GM12878 (cell line): ENCODE results near the gene RAB22A. TPM values are rescaled to one million over a fixed set of nuclear protein-coding genes. Genes with fewer than 3 reads are reported as not detected.
A peak's percentile ranks its signal among the peaks of the same experiment; 100 is the strongest.

ENCODE experiments used
- ATAC-seq: fragments of 200-7000 bp; cut with Tn5 transposase; 3 replicates; pipeline ENCODE4 v1.9.1; 2020; ENCODE audit warnings: mild to moderate bottlenecking, moderate library complexity
- BruUV-seq: library from RNA; stranded (reverse); fragments of 400-500 nt; replicated peaks from 2 replicates; lab custom pipeline; 2021; lab: Mats Ljungman, UMichigan
- CTCF ChIA-PET: fragments of 300-600 bp; sonication (Branson Sonifier 250); formaldehyde crosslinking; extraction: SDS; loops from one replicate; lab custom pipeline; 2021; ENCODE audit warnings: inconsistent platforms; lab: Yijun Ruan, JAX
- POLR2A ChIA-PET: fragments of 350-600 bp; formaldehyde crosslinking; extraction: SDS; loops from one replicate; lab custom pipeline; 2021; ENCODE audit warnings: inconsistent platforms; lab: Charles Lee
- RAD21 ChIA-PET: fragments of 300-600 bp; sonication (Branson Sonifier 250); formaldehyde crosslinking; loops from one replicate; lab custom pipeline; 2023; ENCODE audit warnings: antibody characterized with exemption; ENCODE audit not compliant: unreplicated experiment; lab: Charles Lee
- SMC1A ChIA-PET: fragments of 300-600 bp; sonication (Branson Sonifier 250); formaldehyde crosslinking; loops from one replicate; lab custom pipeline; 2023; ENCODE audit not compliant: unreplicated experiment, uncharacterized antibody; lab: Charles Lee
- DNase-seq: peaks from one replicate; pipeline ENCODE4 v3.0.0-alpha.2; 2011; ENCODE audit warnings: low read depth, low spot score
- FAIRE-seq: peaks from 3 replicates; lab custom pipeline; 2011; peaks lifted over from hg19 to GRCh38; lab: Jason Lieb, UNC
- H2AFZ ChIP-seq: 2 replicates; pipeline ENCODE4 v1.6.0; 2011; ENCODE audit warnings: low read depth, low read length, control low read depth; ENCODE audit not compliant: control insufficient read depth
- H3K27ac ChIP-seq: 2 replicates; pipeline ENCODE4 v1.5.1; 2011; ENCODE audit warnings: control low read depth; ENCODE audit not compliant: control insufficient read depth, insufficient read depth
- H3K27me3 ChIP-seq, 2 experiments: replicated peaks in 1 of 2; 2 replicates each; pipeline versions ENCODE4 v1.6.0 to v1.6.1; 2011; ENCODE audit warnings: low read length in 1 of 2; ENCODE audit not compliant: control insufficient read depth in 2 of 2, insufficient read depth in 2 of 2
- H3K36me3 ChIP-seq, 2 experiments: 2 replicates each; pipeline ENCODE4 v1.5.1; 2011; ENCODE audit warnings: low read length in 1 of 2; ENCODE audit not compliant: control insufficient read depth in 2 of 2, insufficient read depth in 2 of 2
- H3K4me1 ChIP-seq: 2 replicates; pipeline ENCODE4 v1.6.1; 2011; ENCODE audit warnings: mild to moderate bottlenecking, low read length, moderate library complexity, mixed read lengths; ENCODE audit not compliant: control insufficient read depth, insufficient read depth
- H3K4me2 ChIP-seq: 2 replicates; pipeline ENCODE4 v1.6.0; 2011; ENCODE audit warnings: control low read depth; ENCODE audit not compliant: control insufficient read depth, insufficient read depth
- H3K4me3 ChIP-seq: fragments of 200-600 bp; sonication (generic); 2 replicates; pipeline ENCODE4 v1.5.1; 2016
- H3K79me2 ChIP-seq: 2 replicates; pipeline ENCODE4 v1.6.0; 2011; ENCODE audit warnings: low read length; ENCODE audit not compliant: control insufficient read depth, insufficient read depth
- H3K9ac ChIP-seq: 2 replicates; pipeline ENCODE4 v1.8.0; 2011; ENCODE audit warnings: low read length, control low read depth, mixed read lengths; ENCODE audit not compliant: control insufficient read depth, insufficient read depth
- H3K9me3 ChIP-seq: replicated peaks from 3 replicates; pipeline ENCODE4 v1.5.1; 2011; ENCODE audit warnings: mild to moderate bottlenecking, low read length; ENCODE audit not compliant: control insufficient read depth, insufficient read depth
- H4K20me1 ChIP-seq: 2 replicates; pipeline ENCODE4 v1.6.0; 2011; ENCODE audit not compliant: control insufficient read depth, insufficient read depth
- CBFB ChIP-seq: IDR thresholded peaks from 2 replicates; pipeline ENCODE4 v1.6.1; 2016; ENCODE audit warnings: antibody characterized with exemption, low read depth
- KLF5 ChIP-seq: fragments of 450-650 bp; IDR thresholded peaks from 2 replicates; pipeline ENCODE4 v1.6.1; 2014; ENCODE audit warnings: mild to moderate bottlenecking; ENCODE audit not compliant: partially characterized antibody
- NFYB ChIP-seq: IDR thresholded peaks from 2 replicates; pipeline ENCODE4 v1.6.1; 2011; ENCODE audit warnings: low read depth, mild to moderate bottlenecking, low read length, improper control_type of control experiment, moderate library complexity; ENCODE audit not compliant: insufficient read depth
- RELA ChIP-seq: fragments of 450-650 bp; IDR thresholded peaks from 2 replicates; pipeline ENCODE4 v1.8.0; 2014; ENCODE audit warnings: borderline replicate concordance; ENCODE audit not compliant: partially characterized antibody
- SMAD1 ChIP-seq: fragments of 450-650 bp; IDR thresholded peaks from 2 replicates; pipeline ENCODE4 v1.6.1; 2018; ENCODE audit warnings: mild to moderate bottlenecking, low read depth; ENCODE audit not compliant: partially characterized antibody
- SP1 ChIP-seq: IDR thresholded peaks from one replicate; pipeline ENCODE4 v1.6.1; 2011; ENCODE audit warnings: low read depth, low read length
- TARDBP ChIP-seq: IDR thresholded peaks from 2 replicates; pipeline ENCODE4 v1.6.1; 2016; ENCODE audit warnings: borderline replicate concordance
- TCF7 ChIP-seq: IDR thresholded peaks from 2 replicates; pipeline ENCODE4 v1.6.1; 2014; ENCODE audit warnings: antibody characterized with exemption, borderline replicate concordance
- WGBS: methylation state at CpG from one replicate; pipeline ENCODE4 v1.1.6; 2016; ENCODE audit warnings: low lambda C conversion rate; ENCODE audit not compliant: insufficient replicate concordance, insufficient coverage; ENCODE audit errors: missing lambda C conversion rate; 5-methylcytosine and 5-hydroxymethylcytosine counted together
- in situ Hi-C: fragments of 300-500 bp; cut with MboI; formaldehyde crosslinking; loops from 9 replicates; pipeline ENCODE4 v1.14.3; 2018; ENCODE audit warnings: mixed read lengths
- intact Hi-C: fragments of 100-400 bp; cut with micrococcal nuclease; formaldehyde crosslinking; loops from one replicate; pipeline ENCODE4 v1.14.2; 2022; ENCODE audit not compliant: unreplicated experiment
- polyA plus RNA-seq, 11 experiments: library from polyadenylated mRNA; depleted of rRNA in 4 of 11; unstranded in 6 of 11; stranded (reverse) in 5 of 11; fragments of >200 nt; fragmentation: Nextera tagmentation in 4 of 11; fragmentation: Illumina TruSeq in 1 of 11; extraction: Ambion mirVana in 4 of 11; extraction: Trizol in 1 of 11; gene quantifications; 1 replicate in 1 of 11; 2 replicates in 10 of 11; pipeline versions ENCODE4 v1.2.1 to v1.2.3, GENCODE V29; 2011 to 2016; ENCODE audit warnings: inconsistent platforms in 2 of 11, missing spikeins in 2 of 11, low read depth in 1 of 11
- total RNA-seq, 4 experiments: library from RNA; depleted of rRNA in 3 of 4; stranded (reverse); fragments of >200 nt in 3 of 4; fragmentation: Illumina TruSeq in 1 of 4; extraction: Trizol in 1 of 4; gene quantifications; 2 replicates each; pipeline versions ENCODE4 v1.2.1 to v1.2.3, GENCODE V29; 2013 to 2021

Gene RAB22A
- total and polyA plus RNA-seq, 10 of the 15 experiments (the other 5 are each of a cell fraction or from before 2014, with no cell fraction given), result 2.7 to 12.0 (median 10.0) TPM

GRCh38 chr20:58289143-58289542 is 20.4 kb upstream of the RAB22A start:
- DNase-seq, result no peak
- no peak for TF ChIP-seq TCF7
- SMC1A ChIA-PET, result interaction anchor here (0.7 to 1.4 kb wide), 3 partner anchors 34 to 45 kb away, joined by 3 to 5 read pairs (median 3); no protein-coding TSS in a partner anchor

DNA sequence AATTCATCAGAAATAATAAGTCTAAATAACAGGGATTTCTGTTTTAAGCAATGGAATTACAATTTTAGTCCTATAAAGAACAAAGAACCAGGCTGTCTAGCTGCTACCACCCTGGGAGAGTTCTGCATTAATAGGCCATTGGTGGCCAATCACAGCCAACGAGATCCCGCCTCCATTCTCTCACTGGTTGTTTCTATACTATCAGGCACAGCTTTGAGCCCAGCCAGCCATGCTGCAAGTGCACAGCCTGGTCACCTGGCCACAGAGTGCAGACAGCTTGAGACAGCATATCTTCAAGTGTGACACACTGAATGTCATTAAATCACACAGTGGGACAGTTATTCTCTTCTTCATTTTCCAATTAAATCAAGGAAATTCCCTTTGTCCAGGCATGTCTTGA is 16.1 kb upstream of the RAB22A start:
- WGBS, result 89% methylated on average over 2 of the region's 2 CpGs
- ChIA-PET CTCF (no interaction called here), SMC1A (interaction anchor here (1.2 kb wide), 1 partner anchor 373 kb away, joined by 3 read pairs; no protein-coding TSS in a partner anchor), POLR2A (interaction anchor here (0.5 to 1.2 kb wide), 2 partner anchors 10 to 14 kb away, joined by 3 to 5 read pairs; no protein-coding TSS in a partner anchor)
- Histone ChIP-seq H3K27ac (no peak overlapping the region), H3K4me1 (no peaks in the 10 kb centered on the region), H3K27me3 (no peaks in the 10 kb centered on the region), H3K4me2 (no peak overlapping the region), H2AFZ (no peak overlapping the region), H3K79me2 (no peaks in the 10 kb centered on the region)
- in situ Hi-C loops, result no loop called here
- TF ChIP-seq NFYB, result peak; percentile 83
- TF ChIP-seq RELA, result no peak
- peak; percentile 46 for TF ChIP-seq SP1
- TF ChIP-seq SMAD1, result no peak
- no peak for TF ChIP-seq TARDBP
- no peak for TF ChIP-seq CBFB
- TF ChIP-seq KLF5, result no peak
- TF ChIP-seq, all 136 proteins: peak for 2
- Histone ChIP-seq H3K36me3 (no peaks in the 10 kb centered on the region), H3K9me3 (no peaks in the 10 kb centered on the region), H3K9ac (no peak overlapping the region), H4K20me1 (no peaks in the 10 kb centered on the region), H3K4me3 (no peak overlapping the region)
- RAD21 ChIA-PET, result no interaction called here
- FAIRE-seq, result no peak
- no peak for DNase-seq
- intact Hi-C loops, result no loop called here
- peak; percentile 96 for ATAC-seq
- no TSS peak for BruUV-seq

More at GRCh38 chr20:58289143-58289542, 20.4 kb upstream of the RAB22A start:
- ChIA-PET CTCF (interaction anchor here (1.0 kb wide), 1 partner anchor 50 kb away, joined by 3 read pairs; no protein-coding TSS in a partner anchor), POLR2A (no interaction called here), RAD21 (no interaction called here)
- no peaks in the 10 kb centered on the region for H3K9me3 ChIP-seq
- no peaks in the 10 kb centered on the region for H3K79me2 ChIP-seq
- no peak overlapping the region for H2AFZ ChIP-seq
- H3K9ac ChIP-seq, result no peak overlapping the region
- no TSS peak for BruUV-seq
- no peak overlapping the region for H3K4me2 ChIP-seq
- intact Hi-C loops (no loop called here), in situ Hi-C loops (no loop called here)
- no peak for FAIRE-seq
- no peak for ATAC-seq
- H3K36me3 ChIP-seq, result peaks cover 0 to 8% of the 10 kb centered on the region in 2 experiments; a peak in 1 of 4 replicates
- H3K27me3 ChIP-seq, result no peaks in the 10 kb centered on the region
- H3K27ac ChIP-seq, result no peak overlapping the region
- no peaks in the 10 kb centered on the region for H3K4me1 ChIP-seq
- WGBS, result 92% methylated on average over 2 of the region's 2 CpGs
- no peak overlapping the region for H3K4me3 ChIP-seq
- H4K20me1 ChIP-seq, result no peaks in the 10 kb centered on the region
